ENCODE results near the gene TINAG. TPM values are rescaled to one million over a fixed set of nuclear protein-coding genes. Genes with fewer than 3 reads are reported as not detected.
A peak's percentile ranks its signal among the peaks of the same experiment; 100 is the strongest.
"Not testable (repeated sequence)": the region's sequence is repeated elsewhere in the genome, so short reads cannot be mapped to it uniquely, and the experiment has no call there.

The TINAG gene
- total RNA-seq, 1 donor from 2014 or later, result not detected

GRCh38 chr6:54307439-54307910 is 766 bp upstream of the TINAG start:
- no peak for DNase-seq (ENCODE audit: low read depth, low spot score)

GRCh38 chr6:54308986-54309315 is 710 bp downstream of the TINAG start:
- DNase-seq (ENCODE audit: low read depth, low spot score), result no peak

GRCh38 chr6:54310377-54311152 is 2.3 kb downstream of the TINAG start:
- DNase-seq (ENCODE audit: low read depth, low spot score), result no peak

- DNase-seq (ENCODE audit: low read depth, low spot score), result no peak
These were observed 7.4 kb downstream of the TINAG start for GRCh38 chr6:54315656-54316055.

- DNase-seq (ENCODE audit: low read depth, low spot score), result no peak
These were observed 12.6 kb downstream of the TINAG start for GRCh38 chr6:54320871-54321270.

GRCh38 chr6:54327631-54328030 is 19.4 kb downstream of the TINAG start:
- no peak for DNase-seq (ENCODE audit: low read depth, low spot score)

- not testable (repeated sequence) for DNase-seq (ENCODE audit: low read depth, low spot score)
These were observed 23.3 kb downstream of the TINAG start for GRCh38 chr6:54331571-54331970.

- DNase-seq (ENCODE audit: low read depth, low spot score), result peak; percentile 96
These were observed 27.6 kb downstream of the TINAG start for GRCh38 chr6:54335871-54336270.

GRCh38 chr6:54353975-54354374 is 45.7 kb downstream of the TINAG start:
- no peak for DNase-seq (ENCODE audit: low read depth, low spot score)

GRCh38 chr6:54354608-54355007 is 46.4 kb downstream of the TINAG start:
- no peak for DNase-seq (ENCODE audit: low read depth, low spot score)

GRCh38 chr6:54357141-54357540 is 48.9 kb downstream of the TINAG start:
- no peak for DNase-seq (ENCODE audit: low read depth, low spot score)

GRCh38 chr6:54361188-54361587 is 52.9 kb downstream of the TINAG start:
- DNase-seq (ENCODE audit: low read depth, low spot score), result no peak

- no peak for DNase-seq (ENCODE audit: low read depth, low spot score)
These were observed 53.5 kb downstream of the TINAG start for GRCh38 chr6:54361734-54362133.

- peak; percentile 41 for DNase-seq (ENCODE audit: low read depth, low spot score)
These were observed 58.6 kb downstream of the TINAG start for GRCh38 chr6:54366667-54367327.

GRCh38 chr6:54377776-54378175 is 69.5 kb downstream of the TINAG start:
- no peak for DNase-seq (ENCODE audit: low read depth, low spot score)

GRCh38 chr6:54386295-54386694 is 78.1 kb downstream of the TINAG start:
- DNase-seq (ENCODE audit: low read depth, low spot score), result no peak

GRCh38 chr6:54390362-54390761 is 82.1 kb downstream of the TINAG start:
- no peak for DNase-seq (ENCODE audit: low read depth, low spot score)

- no peak for DNase-seq (ENCODE audit: low read depth, low spot score)
These were observed 83.3 kb downstream of the TINAG start for GRCh38 chr6:54391577-54391976.

- DNase-seq (ENCODE audit: low read depth, low spot score), result no peak
These were observed 94.9 kb downstream of the TINAG start for GRCh38 chr6:54403096-54403495.

- no peak for DNase-seq (ENCODE audit: low read depth, low spot score)
These were observed 96.5 kb downstream of the TINAG start for GRCh38 chr6:54404791-54405190.

- no peak for DNase-seq (ENCODE audit: low read depth, low spot score)
These were observed 103.5 kb downstream of the TINAG start for GRCh38 chr6:54411767-54412166.

GRCh38 chr6:54415517-54415916 is 107.3 kb downstream of the TINAG start:
- no peak for DNase-seq (ENCODE audit: low read depth, low spot score)

- peak; percentile 19 for DNase-seq (ENCODE audit: low read depth, low spot score)
These were observed 111.6 kb downstream of the TINAG start for GRCh38 chr6:54419885-54420284.

All from pulmonary artery endothelial cell (primary cell).